Inflammatory macrophage treated with lipopolysaccharide for 1 hour (primary cell): Measurements from ENCODE around the gene DNAJA4.

ENCODE experiments used
- DNase-seq, 2 donors: peaks; one replicate each; pipeline ENCODE4 v3.0.0-alpha.2; 2020 to 2022

The DNAJA4 gene

GRCh38 chr15:78282324-78282723 lies 18.0 kb downstream of the DNAJA4 start:
- no peak for DNase-seq

- no peak for DNase-seq
Measured at GRCh38 chr15:78284758-78285157, 20.4 kb downstream of the DNAJA4 start.

- no peak for DNase-seq
Measured at GRCh38 chr15:78290222-78290621, 25.9 kb downstream of the DNAJA4 start.

- DNase-seq: no peak
Measured at GRCh38 chr15:78291052-78291451, 26.7 kb downstream of the DNAJA4 start.

- no peak for DNase-seq
Measured at GRCh38 chr15:78291698-78292097, 27.3 kb downstream of the DNAJA4 start.

- DNase-seq: no peak
Measured at GRCh38 chr15:78292219-78292618, 27.9 kb downstream of the DNAJA4 start.

GRCh38 chr15:78299101-78299930 lies 35.0 kb downstream of the DNAJA4 start, which contains the start of gene SKIC8:
Gene SKIC8 (minus strand): TSS chr15:78299609. CDS start chr15:78295686, 3,923 bp downstream.
- peak; percentile 94 to 95 for DNase-seq

- DNase-seq: peak in 1 of 2 donors; percentile 23
Measured at GRCh38 chr15:78301326-78301725, 37.0 kb downstream of the DNAJA4 start.

GRCh38 chr15:78301828-78302227 lies 37.5 kb downstream of the DNAJA4 start:
- DNase-seq: peak; percentile 78 to 83

- DNase-seq: peak; percentile 69 to 73
Measured at GRCh38 chr15:78302579-78303312, 38.4 kb downstream of the DNAJA4 start.

GRCh38 chr15:78304216-78305066 lies 40.1 kb downstream of the DNAJA4 start:
- no peak for DNase-seq

- DNase-seq: no peak
Measured at GRCh38 chr15:78306176-78306774, 41.9 kb downstream of the DNAJA4 start.

GRCh38 chr15:78307976-78308375 lies 43.6 kb downstream of the DNAJA4 start:
- DNase-seq: peak in 1 of 2 donors; percentile 61

GRCh38 chr15:78308422-78309032 lies 44.2 kb downstream of the DNAJA4 start:
- peak; percentile 28 to 70 for DNase-seq

- DNase-seq: no peak
Measured at GRCh38 chr15:78311292-78311691, 46.9 kb downstream of the DNAJA4 start.

GRCh38 chr15:78312536-78312935 lies 48.2 kb downstream of the DNAJA4 start:
- DNase-seq: no peak

- DNase-seq: no peak
Measured at GRCh38 chr15:78312957-78313356, 48.6 kb downstream of the DNAJA4 start.

- no peak for DNase-seq
Measured at GRCh38 chr15:78313383-78313782, 49.0 kb downstream of the DNAJA4 start.

- DNase-seq: no peak
Measured at GRCh38 chr15:78314181-78314581, 49.8 kb downstream of the DNAJA4 start.

- DNase-seq: no peak
Measured at GRCh38 chr15:78315686-78316282, 51.4 kb downstream of the DNAJA4 start.

- no peak for DNase-seq
Measured at GRCh38 chr15:78316283-78317083, 52.1 kb downstream of the DNAJA4 start.
